Adrenal gland (tissue), 5 donors: ENCODE measurements around the gene ARAP2.

Source experiments
- POLR2A ChIP-seq, 2 donors: fragments of 450-650 bp; IDR thresholded peaks; one replicate each; pipeline ENCODE4 v1.6.1; 2017; ENCODE audit warnings: antibody characterized with exemption in 2 of 2, mild to moderate bottlenecking in 2 of 2, moderate library complexity in 1 of 2
- TF ChIP-seq, protein P1 (sequence below), 6 experiments: fragments of 450-650 bp in 4 of 6; fragments of 200-600 bp in 2 of 6; sonication (generic) in 1 of 6; IDR thresholded peaks; 1 replicate in 5 of 6; 2 replicates in 1 of 6; pipeline versions ENCODE4 v1.5.1 to v1.8.0; 2016 to 2021; ENCODE audit warnings: antibody characterized with exemption in 6 of 6, mild to moderate bottlenecking in 2 of 6, moderate library complexity in 1 of 6
- donor health status: DM: no; HTN: no; CAD: no.

- TF ChIP-seq, protein P1, sequence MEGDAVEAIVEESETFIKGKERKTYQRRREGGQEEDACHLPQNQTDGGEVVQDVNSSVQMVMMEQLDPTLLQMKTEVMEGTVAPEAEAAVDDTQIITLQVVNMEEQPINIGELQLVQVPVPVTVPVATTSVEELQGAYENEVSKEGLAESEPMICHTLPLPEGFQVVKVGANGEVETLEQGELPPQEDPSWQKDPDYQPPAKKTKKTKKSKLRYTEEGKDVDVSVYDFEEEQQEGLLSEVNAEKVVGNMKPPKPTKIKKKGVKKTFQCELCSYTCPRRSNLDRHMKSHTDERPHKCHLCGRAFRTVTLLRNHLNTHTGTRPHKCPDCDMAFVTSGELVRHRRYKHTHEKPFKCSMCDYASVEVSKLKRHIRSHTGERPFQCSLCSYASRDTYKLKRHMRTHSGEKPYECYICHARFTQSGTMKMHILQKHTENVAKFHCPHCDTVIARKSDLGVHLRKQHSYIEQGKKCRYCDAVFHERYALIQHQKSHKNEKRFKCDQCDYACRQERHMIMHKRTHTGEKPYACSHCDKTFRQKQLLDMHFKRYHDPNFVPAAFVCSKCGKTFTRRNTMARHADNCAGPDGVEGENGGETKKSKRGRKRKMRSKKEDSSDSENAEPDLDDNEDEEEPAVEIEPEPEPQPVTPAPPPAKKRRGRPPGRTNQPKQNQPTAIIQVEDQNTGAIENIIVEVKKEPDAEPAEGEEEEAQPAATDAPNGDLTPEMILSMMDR (IDR thresholded peaks at IDR 0.05) = no peak
- no peak for TF ChIP-seq POLR2A (IDR thresholded peaks at IDR 0.05)
Measured at GRCh38 chr4:36133658-36134057, 110.7 kb downstream of the ARAP2 start.
